Skeletal muscle tissue (tissue), 4 donors: ENCODE data around the gene KCTD5. TPM values are rescaled to one million over a fixed set of nuclear protein-coding genes. Genes with fewer than 3 reads are reported as not detected.
A peak's percentile ranks its signal among the peaks of the same experiment; 100 is the strongest.

ENCODE experiments used
- H3K27ac ChIP-seq: one replicate; pipeline ENCODE4 v1.7.0; 2013; ENCODE audit warnings: mild to moderate bottlenecking, low read depth, low read length, inconsistent platforms
- H3K27me3 ChIP-seq, 3 donors: one replicate each; pipeline ENCODE4 v1.7.0; 2013; ENCODE audit warnings: low read length in 3 of 3; ENCODE audit not compliant: control insufficient read depth in 3 of 3, insufficient read depth in 3 of 3
- H3K36me3 ChIP-seq, 3 donors: one replicate each; pipeline ENCODE4 v1.7.0; 2013; ENCODE audit warnings: low read length in 3 of 3; ENCODE audit not compliant: control insufficient read depth in 3 of 3, insufficient read depth in 3 of 3
- H3K4me1 ChIP-seq, 3 donors: one replicate each; pipeline ENCODE4 v1.7.0; 2013; ENCODE audit warnings: low read length in 3 of 3, mild to moderate bottlenecking in 3 of 3; ENCODE audit not compliant: control insufficient read depth in 3 of 3, insufficient read depth in 3 of 3
- H3K4me3 ChIP-seq, 3 donors: one replicate each; pipeline ENCODE4 v1.7.0; 2013; ENCODE audit warnings: low read length in 3 of 3
- H3K9ac ChIP-seq, 3 donors: one replicate each; pipeline ENCODE4 v1.7.0; 2013; ENCODE audit warnings: low read length in 3 of 3, mild to moderate bottlenecking in 3 of 3, moderate library complexity in 2 of 3, low read depth in 1 of 3
- H3K9me3 ChIP-seq, 3 donors: one replicate each; pipeline ENCODE4 v1.7.0; 2013; ENCODE audit warnings: low read length in 3 of 3; ENCODE audit not compliant: control insufficient read depth in 3 of 3
- total RNA-seq: library from RNA; depleted of rRNA; stranded (reverse); fragments of >200 nt; gene quantifications from one replicate; pipeline ENCODE4 v1.2.3, GENCODE V29; 2014
- donor health status: Osteomylitis.

Gene KCTD5
- total RNA-seq, 1 donor from 2014 or later: 13.6 TPM

- Histone ChIP-seq H3K27ac (no peak overlapping the region), H3K27me3 (peaks cover 5 to 15% (median 5%) of the 10 kb centered on the region in 3 donors), H3K9ac (no peak overlapping the region), H3K4me3 (no peak overlapping the region), H3K9me3 (no peaks in the 10 kb centered on the region), H3K4me1 (peaks cover 10 to 16% (median 14%) of the 10 kb centered on the region in 3 donors), H3K36me3 (no peaks in the 10 kb centered on the region)
Observed at GRCh38 chr16:2715064-2715463, 32.7 kb downstream of the KCTD5 start.

DNA sequence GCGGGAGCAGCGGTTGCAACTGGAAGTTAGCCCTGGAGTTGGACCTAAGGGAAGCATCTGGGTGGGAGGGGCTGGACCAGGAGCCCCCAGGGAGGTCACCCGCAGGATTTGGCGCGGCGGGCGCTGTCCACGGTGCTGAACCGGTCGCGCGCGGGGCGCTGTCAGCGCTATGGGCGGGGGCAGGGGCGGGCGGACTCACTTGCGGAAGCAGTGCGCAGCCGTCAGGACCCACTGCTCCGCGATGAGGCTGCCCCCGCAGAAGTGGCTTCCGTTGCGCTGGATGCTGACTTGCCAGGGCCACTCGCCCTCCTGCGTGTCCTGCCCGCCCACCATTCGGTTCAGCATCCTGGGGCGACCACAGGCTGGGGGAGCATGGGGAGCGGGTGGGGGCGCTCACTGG lies 33.2 kb downstream of the KCTD5 start:
- Histone ChIP-seq H3K36me3 (no peaks in the 10 kb centered on the region), H3K9ac (no peak overlapping the region), H3K27ac (no peak overlapping the region), H3K9me3 (no peaks in the 10 kb centered on the region), H3K4me3 (no peak overlapping the region), H3K4me1 (peaks cover 10 to 18% (median 16%) of the 10 kb centered on the region in 3 donors), H3K27me3 (peaks cover 5 to 15% (median 5%) of the 10 kb centered on the region in 3 donors)

DNA sequence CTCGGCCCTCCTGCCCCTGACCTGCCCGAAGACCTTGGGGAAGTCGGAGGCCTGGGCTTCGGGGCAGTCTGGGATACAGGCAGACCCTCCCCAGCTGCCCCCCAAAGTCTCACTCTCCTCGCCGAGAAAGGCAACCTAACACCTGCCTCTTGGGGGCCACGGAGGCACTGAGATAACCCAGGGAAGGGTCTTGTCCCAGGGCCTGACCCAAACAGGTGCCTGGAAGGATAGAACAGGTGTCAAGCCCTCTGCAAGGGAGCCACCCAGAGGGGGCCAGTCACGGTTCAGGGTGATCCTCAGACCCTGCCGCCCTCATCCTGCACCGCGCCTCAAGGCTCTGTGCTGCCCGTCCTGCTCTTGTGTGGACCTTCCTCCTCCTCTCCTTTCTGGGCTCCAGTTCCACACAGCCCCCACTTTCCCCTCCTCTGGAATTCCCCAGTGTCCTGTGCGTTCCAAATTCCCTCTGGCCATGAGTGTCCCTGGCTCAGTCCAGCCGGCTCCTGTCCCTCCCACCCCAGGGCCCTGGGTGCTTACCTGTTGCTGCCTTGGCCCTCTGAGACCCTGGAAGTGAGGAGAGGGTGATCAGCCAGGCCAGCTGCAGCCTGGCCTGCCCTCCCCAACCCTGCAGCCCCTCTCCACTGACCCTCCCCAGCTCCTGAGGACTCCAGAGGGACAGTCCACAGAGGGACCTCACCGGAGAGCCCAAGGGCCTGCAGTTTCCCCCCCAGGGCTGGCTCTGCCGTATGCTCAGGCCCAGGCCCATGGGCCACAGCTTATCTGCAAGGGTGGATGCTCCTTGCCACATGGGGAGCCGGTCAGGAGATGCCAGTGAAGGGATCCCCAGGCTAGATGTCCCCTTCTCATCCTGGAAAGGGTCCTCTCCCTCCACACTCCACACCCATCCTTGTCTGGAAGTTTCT lies 33.9 kb downstream of the KCTD5 start:
- H3K4me3 ChIP-seq: no peak overlapping the region
- H3K36me3 ChIP-seq: no peaks in the 10 kb centered on the region
- no peaks in the 10 kb centered on the region for H3K9me3 ChIP-seq
- no peak overlapping the region for H3K27ac ChIP-seq
- no peak overlapping the region for H3K9ac ChIP-seq
- H3K27me3 ChIP-seq: peaks cover 5 to 15% (median 5%) of the 10 kb centered on the region in 3 donors
- peaks cover 10 to 18% (median 16%) of the 10 kb centered on the region in 3 donors for H3K4me1 ChIP-seq

- peaks cover 10 to 18% (median 16%) of the 10 kb centered on the region in 3 donors for H3K4me1 ChIP-seq
- H3K27ac ChIP-seq: no peak overlapping the region
- H3K9ac ChIP-seq: no peak overlapping the region
- H3K4me3 ChIP-seq: no peak overlapping the region
- H3K36me3 ChIP-seq: no peaks in the 10 kb centered on the region
- no peaks in the 10 kb centered on the region for H3K9me3 ChIP-seq
- H3K27me3 ChIP-seq: peaks cover 5 to 15% (median 5%) of the 10 kb centered on the region in 3 donors
Observed at GRCh38 chr16:2716948-2717347, 34.6 kb downstream of the KCTD5 start.

DNA sequence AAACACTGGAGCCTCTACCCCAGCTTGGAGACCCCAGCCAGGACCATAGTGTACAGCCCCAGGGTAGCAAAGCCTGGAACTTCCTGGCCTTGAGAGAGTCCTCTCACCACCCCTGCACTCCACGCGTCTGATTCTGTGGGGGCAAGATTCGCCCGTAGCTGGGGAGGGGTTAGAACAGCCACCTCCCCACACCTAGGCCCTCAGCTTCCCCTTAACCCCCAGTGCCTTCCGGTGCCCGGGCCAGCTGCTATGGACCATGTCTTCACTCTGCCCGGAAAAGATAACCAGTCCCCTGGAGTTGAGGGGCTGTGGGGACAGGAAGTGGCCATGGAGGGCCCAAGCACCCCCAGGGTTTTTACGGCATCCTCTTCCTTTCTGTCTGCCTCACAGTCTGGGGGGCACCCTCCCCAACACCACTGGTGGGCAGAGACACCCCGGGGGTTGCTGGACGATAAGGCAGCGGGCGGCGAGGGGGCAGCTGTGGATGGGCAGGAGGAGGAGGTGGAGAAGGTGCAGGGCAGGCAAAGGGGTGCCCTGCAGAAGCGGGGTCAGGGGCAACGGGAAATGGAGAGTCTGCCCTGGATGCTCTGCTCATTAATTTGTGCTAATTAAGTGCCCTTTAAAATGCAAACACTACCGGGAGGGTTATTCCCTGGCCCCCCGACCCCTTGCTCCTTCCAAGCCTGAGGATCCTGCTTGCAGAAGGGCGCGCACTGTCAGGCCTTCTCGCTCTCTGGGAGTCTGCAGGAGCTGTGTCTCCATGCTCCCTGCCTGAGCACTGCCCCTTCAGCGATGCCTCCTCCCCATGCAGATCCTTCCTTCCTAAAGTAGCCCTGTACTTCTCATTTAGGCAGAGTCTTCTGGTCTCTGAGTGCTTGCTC lies 35.3 kb downstream of the KCTD5 start:
- H3K4me1 ChIP-seq: peaks cover 10 to 18% (median 16%) of the 10 kb centered on the region in 3 donors
- H3K4me3 ChIP-seq: no peak overlapping the region
- H3K9ac ChIP-seq: no peak overlapping the region
- H3K27me3 ChIP-seq: peaks cover 5 to 15% (median 5%) of the 10 kb centered on the region in 3 donors
- no peaks in the 10 kb centered on the region for H3K9me3 ChIP-seq
- H3K27ac ChIP-seq: no peak overlapping the region
- H3K36me3 ChIP-seq: no peaks in the 10 kb centered on the region

GRCh38 chr16:2719328-2720063 lies 37.2 kb downstream of the KCTD5 start:
- Histone ChIP-seq H3K9ac (peak overlapping the region in 2 of 3 donors; percentile 20 to 40), H3K27ac (no peak overlapping the region), H3K27me3 (peaks cover 2 to 17% (median 5%) of the 10 kb centered on the region in 3 donors), H3K36me3 (no peaks in the 10 kb centered on the region), H3K4me1 (peaks cover 10 to 18% (median 16%) of the 10 kb centered on the region in 3 donors), H3K9me3 (no peaks in the 10 kb centered on the region), H3K4me3 (no peak overlapping the region)

DNA sequence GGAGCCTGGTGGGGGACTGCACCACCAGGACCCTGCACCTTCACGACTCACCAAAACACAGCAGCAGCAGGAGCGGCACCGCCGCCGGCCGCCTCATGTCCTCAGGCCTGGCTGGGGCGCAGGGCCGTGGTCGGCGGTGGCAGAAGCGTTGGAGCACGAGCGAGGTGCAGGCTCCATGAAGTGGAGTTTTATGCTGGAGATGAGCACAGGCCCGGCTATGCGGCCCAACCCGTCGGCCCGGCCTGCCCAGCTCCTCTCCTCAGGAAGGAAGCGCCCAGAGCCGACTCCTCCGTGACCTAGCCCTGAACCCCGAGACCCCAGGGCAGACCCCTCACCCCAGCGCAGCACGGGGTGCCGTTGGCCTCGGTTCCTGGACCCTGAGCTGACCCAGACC lies 37.7 kb downstream of the KCTD5 start, which contains the start of gene PRSS27:
Gene PRSS27 (minus strand): TSS at position 161 of the 394 bp plus-strand sequence. CDS start 64 bp downstream, at position 97.
- H3K27me3 ChIP-seq: peaks cover 3 to 23% (median 8%) of the 10 kb centered on the region in 3 donors
- H3K4me1 ChIP-seq: peaks cover 10 to 18% (median 16%) of the 10 kb centered on the region in 3 donors
- H3K36me3 ChIP-seq: no peaks in the 10 kb centered on the region
- no peaks in the 10 kb centered on the region for H3K9me3 ChIP-seq
- no peak within 1 kb of the TSS for H3K27ac ChIP-seq
- H3K9ac ChIP-seq: peak within 1 kb of the TSS; percentile 20 to 76 (median 70)
- H3K4me3 ChIP-seq: peak within 1 kb of the TSS in 2 of 3 donors; percentile 46 to 61

DNA sequence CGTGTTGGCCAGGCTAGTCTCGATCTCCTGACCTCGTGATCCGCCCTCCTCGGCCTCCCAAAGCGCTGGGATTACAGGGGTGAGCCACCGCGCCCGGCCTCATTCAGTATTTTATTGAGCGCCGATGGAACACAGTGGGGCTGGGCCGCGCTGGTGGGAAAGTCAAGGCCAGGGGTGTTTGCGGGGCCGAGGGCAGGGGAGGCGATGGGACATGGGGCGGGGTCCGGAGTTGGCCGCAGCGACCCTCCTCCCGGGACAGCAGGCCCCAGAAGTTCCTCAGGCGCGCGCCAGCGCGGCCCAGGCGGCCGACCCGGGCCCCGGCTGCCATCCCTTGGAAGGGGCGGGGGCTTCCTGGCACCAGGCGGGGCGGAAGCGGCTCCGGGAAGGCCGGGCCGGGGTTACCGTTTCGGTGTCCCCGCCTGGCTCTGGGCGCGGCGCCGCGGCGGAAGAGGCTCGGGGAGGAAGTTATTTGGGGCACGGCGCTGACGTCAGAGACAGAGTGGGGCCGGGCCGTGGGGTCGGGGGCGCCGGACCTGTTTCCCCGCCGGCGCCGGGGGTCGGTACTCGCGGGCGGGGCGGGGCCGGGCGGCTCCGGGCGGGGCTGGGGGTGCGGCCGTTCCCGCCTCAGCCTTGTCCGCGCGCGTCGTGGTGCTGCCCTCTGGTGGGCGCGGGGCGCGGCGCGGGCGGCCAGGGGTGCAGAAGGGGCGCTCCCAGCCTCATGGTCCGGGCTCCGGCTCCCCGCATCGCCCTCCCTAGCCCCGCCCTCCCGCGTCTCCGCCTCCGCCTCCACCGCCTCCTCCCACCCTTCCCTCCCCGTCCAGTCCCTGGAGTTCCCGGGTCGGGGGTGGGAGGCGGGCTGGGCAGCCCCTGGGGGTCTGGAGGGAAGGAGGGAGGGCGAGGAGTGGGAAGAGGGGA lies 38.7 kb downstream of the KCTD5 start:
- Histone ChIP-seq H3K27ac (no peak overlapping the region), H3K4me1 (peaks cover 10 to 18% (median 16%) of the 10 kb centered on the region in 3 donors), H3K9me3 (no peaks in the 10 kb centered on the region), H3K4me3 (peak overlapping the region in 2 of 3 donors; percentile 46 to 61), H3K36me3 (no peaks in the 10 kb centered on the region), H3K27me3 (peaks cover 3 to 19% (median 12%) of the 10 kb centered on the region in 3 donors), H3K9ac (peak overlapping the region in 2 of 3 donors; percentile 70 to 76)
